IMR-90 (cell line): ENCODE results near the gene TPO. TPM values are rescaled to one million over a fixed set of nuclear protein-coding genes. Genes with fewer than 3 reads are reported as not detected.

ENCODE experiments used
- ATAC-seq: fragments of 200-7000 bp; cut with Tn5 transposase; 2 replicates; pipeline ENCODE4 v1.9.1; 2020; ENCODE audit warnings: low read depth, mild to moderate bottlenecking, moderate library complexity
- BruUV-seq: library from RNA; stranded (reverse); fragments of 400-500 nt; replicated peaks from 2 replicates; lab custom pipeline; 2021; lab: Mats Ljungman, UMichigan
- CTCF ChIA-PET: fragments of 300-600 bp; formaldehyde crosslinking; extraction: SDS; loops from one replicate; lab custom pipeline; 2021; ENCODE audit warnings: antibody characterized with exemption; lab: Yijun Ruan, JAX
- POLR2A ChIA-PET: fragments of 300-600 bp; sonication (Branson Sonifier 250); formaldehyde crosslinking; loops from one replicate; lab custom pipeline; 2022; ENCODE audit warnings: antibody characterized with exemption; ENCODE audit not compliant: unreplicated experiment; lab: Charles Lee
- DNase-seq: peaks from one replicate; pipeline ENCODE4 v3.0.0; 2013
- H2AFZ ChIP-seq: replicated peaks from 2 replicates; pipeline ENCODE3; 2013; ENCODE audit warnings: low read length, mild to moderate bottlenecking; ENCODE audit not compliant: poor library complexity
- H2AK5ac ChIP-seq: 2 replicates; pipeline ENCODE4 v1.6.1; 2013; ENCODE audit warnings: low read depth, low read length, inconsistent platforms
- H2AK9ac ChIP-seq: replicated peaks from 2 replicates; pipeline ENCODE3; 2013; ENCODE audit warnings: mild to moderate bottlenecking, low read depth, low read length, moderate library complexity; ENCODE audit not compliant: poor library complexity
- H2BK120ac ChIP-seq: 2 replicates; pipeline ENCODE4 v1.6.1; 2013; ENCODE audit warnings: low read depth, low read length, inconsistent platforms
- H2BK15ac ChIP-seq: 3 replicates; pipeline ENCODE4 v1.6.1; 2013; ENCODE audit warnings: low read depth, low read length, inconsistent platforms
- H2BK20ac ChIP-seq: 2 replicates; pipeline ENCODE4 v1.6.1; 2013; ENCODE audit warnings: low read depth, mild to moderate bottlenecking, inconsistent platforms, low read length, moderate library complexity
- H2BK5ac ChIP-seq: 2 replicates; pipeline ENCODE4 v1.6.1; 2013; ENCODE audit warnings: mild to moderate bottlenecking, low read depth, low read length, inconsistent platforms; ENCODE audit not compliant: poor library complexity, severe bottlenecking
- H3K14ac ChIP-seq: replicated peaks from 2 replicates; pipeline ENCODE4 v1.6.1; 2013; ENCODE audit warnings: low read depth, low read length, inconsistent platforms
- H3K18ac ChIP-seq: 2 replicates; pipeline ENCODE4 v1.6.1; 2013; ENCODE audit warnings: low read depth, low read length, control low read depth
- H3K23ac ChIP-seq: 2 replicates; pipeline ENCODE4 v1.6.1; 2013; ENCODE audit warnings: low read depth, low read length, inconsistent platforms
- H3K27ac ChIP-seq: 2 replicates; pipeline ENCODE4 v1.5.1; 2013; ENCODE audit warnings: mild to moderate bottlenecking, control low read depth, low read length; ENCODE audit not compliant: insufficient read depth
- H3K27me3 ChIP-seq: 2 replicates; pipeline ENCODE4 v1.6.1; 2013; ENCODE audit warnings: low read length; ENCODE audit not compliant: control insufficient read depth, insufficient read depth
- H3K36me3 ChIP-seq: 2 replicates; pipeline ENCODE4 v1.6.1; 2013; ENCODE audit warnings: low read length, mixed read lengths; ENCODE audit not compliant: control insufficient read depth, insufficient read depth
- H3K4ac ChIP-seq: 2 replicates; pipeline ENCODE4 v1.6.1; 2013; ENCODE audit warnings: low read depth, low read length, inconsistent platforms
- H3K4me1 ChIP-seq: 2 replicates; pipeline ENCODE4 v1.6.1; 2013; ENCODE audit warnings: low read length, mixed read lengths; ENCODE audit not compliant: control insufficient read depth, insufficient read depth
- H3K4me2 ChIP-seq: 2 replicates; pipeline ENCODE4 v1.6.1; 2013; ENCODE audit warnings: low read depth, mild to moderate bottlenecking, control low read depth, low read length, moderate library complexity
- H3K4me3 ChIP-seq: 2 replicates; pipeline ENCODE4 v1.5.1; 2013; ENCODE audit warnings: low read depth, mild to moderate bottlenecking, control low read depth, low read length, moderate library complexity; ENCODE audit not compliant: insufficient read depth
- H3K56ac ChIP-seq: 2 replicates; pipeline ENCODE4 v1.6.1; 2013; ENCODE audit warnings: low read length, inconsistent platforms; ENCODE audit not compliant: insufficient read depth; ENCODE audit errors: extremely low read depth
- H3K79me1 ChIP-seq, 2 experiments: 2 replicates each; pipeline ENCODE4 v1.6.1; 2013; ENCODE audit warnings: low read length in 2 of 2, inconsistent platforms in 1 of 2, low read depth in 1 of 2
- H3K9ac ChIP-seq: 2 replicates; pipeline ENCODE4 v1.6.1; 2013; ENCODE audit warnings: low read depth, low read length, control low read depth
- H3K9me1 ChIP-seq: 2 replicates; pipeline ENCODE4 v1.6.1; 2013; ENCODE audit warnings: low read length, inconsistent platforms; ENCODE audit not compliant: insufficient read depth
- H3K9me3 ChIP-seq: 2 replicates; pipeline ENCODE4 v1.6.1; 2013; ENCODE audit warnings: low read length; ENCODE audit not compliant: control insufficient read depth, insufficient read depth
- H4K20me1 ChIP-seq: 2 replicates; pipeline ENCODE4 v1.6.1; 2013; ENCODE audit warnings: low read length, inconsistent platforms; ENCODE audit not compliant: insufficient read depth
- H4K5ac ChIP-seq: 2 replicates; pipeline ENCODE4 v1.6.1; 2013; ENCODE audit warnings: mild to moderate bottlenecking, low read depth, low read length, control low read depth
- H4K8ac ChIP-seq, 2 experiments: 2 replicates each; pipeline ENCODE4 v1.6.1; 2013; ENCODE audit warnings: low read depth in 2 of 2, low read length in 2 of 2, control low read depth in 1 of 2, inconsistent platforms in 1 of 2
- H4K91ac ChIP-seq: 2 replicates; pipeline ENCODE4 v1.6.1; 2013; ENCODE audit warnings: low read depth, low read length, inconsistent platforms; ENCODE audit not compliant: insufficient read depth
- BHLHE40 ChIP-seq: fragments of 150-350 bp; IDR thresholded peaks from 2 replicates; pipeline ENCODE4 v1.6.1; 2016; ENCODE audit warnings: mild to moderate bottlenecking, low read depth, low read length
- CEBPB ChIP-seq: IDR thresholded peaks from 2 replicates; pipeline ENCODE4 v1.6.1; 2012; ENCODE audit warnings: low read depth, low read length, improper control_type of control experiment
- CHD1 ChIP-seq: IDR thresholded peaks from 2 replicates; pipeline ENCODE4 v1.6.1; 2012; ENCODE audit warnings: low read depth, low read length, improper control_type of control experiment
- CTCF ChIP-seq: conservative IDR thresholded peaks from 2 replicates; pipeline ENCODE4 v1.5.1; 2012; ENCODE audit warnings: mild to moderate bottlenecking, low read depth, low read length, improper control_type of control experiment
- FOS ChIP-seq: fragments of 150-350 bp; IDR thresholded peaks from 2 replicates; pipeline ENCODE4 v1.6.1; 2016; ENCODE audit warnings: low read depth, low read length
- MAZ ChIP-seq: IDR thresholded peaks from 2 replicates; pipeline ENCODE4 v1.6.1; 2012; ENCODE audit warnings: low read depth, mild to moderate bottlenecking, low read length, improper control_type of control experiment, moderate library complexity, borderline replicate concordance
- MXI1 ChIP-seq: IDR thresholded peaks from 2 replicates; pipeline ENCODE4 v1.6.1; 2012; ENCODE audit warnings: low read depth, mild to moderate bottlenecking, low read length, moderate library complexity, borderline replicate concordance
- NFE2L2 ChIP-seq: fragments of 150-350 bp; IDR thresholded peaks from 2 replicates; pipeline ENCODE4 v1.6.1; 2016; ENCODE audit warnings: low read depth, mild to moderate bottlenecking, low read length
- POLR2A ChIP-seq: IDR thresholded peaks from 2 replicates; pipeline ENCODE4 v1.6.1; 2012; ENCODE audit warnings: mild to moderate bottlenecking, low read depth, low read length
- RAD21 ChIP-seq: IDR thresholded peaks from 2 replicates; pipeline ENCODE4 v1.6.1; 2012; ENCODE audit warnings: low read length, improper control_type of control experiment
- RFX5 ChIP-seq: IDR thresholded peaks from 2 replicates; pipeline ENCODE4 v1.8.0; 2012; ENCODE audit warnings: low read depth, mild to moderate bottlenecking, low read length, moderate library complexity
- SMC3 ChIP-seq: fragments of 150-350 bp; IDR thresholded peaks from 2 replicates; pipeline ENCODE4 v1.6.1; 2016; ENCODE audit warnings: low read depth, mild to moderate bottlenecking, antibody characterized with exemption, low read length, moderate library complexity
- USF2 ChIP-seq: fragments of 150-350 bp; IDR thresholded peaks from 2 replicates; pipeline ENCODE4 v1.6.1; 2017; ENCODE audit warnings: mild to moderate bottlenecking, antibody characterized with exemption, low read length, low read depth
- WGBS, 2 experiments: methylation state at CpG; one replicate each; pipeline versions ENCODE4 v1.1.5 to v1.1.7; 2013; ENCODE audit warnings: missing lambda C conversion rate in 2 of 2; ENCODE audit not compliant: insufficient read length in 1 of 2; ENCODE audit errors: extremely low coverage in 2 of 2; 5-methylcytosine and 5-hydroxymethylcytosine counted together
- dilution Hi-C: fragments of 300-500 bp; cut with HindIII; formaldehyde crosslinking; loops from one replicate; pipeline ENCODE4 v1.14.3; 2018; ENCODE audit warnings: low sequenced_read_pairs; ENCODE audit not compliant: unreplicated experiment
- in situ Hi-C: fragments of 300-500 bp; cut with MboI; formaldehyde crosslinking; loops from 3 replicates; pipeline ENCODE4 v1.14.3; 2019; ENCODE audit warnings: low sequenced_read_pairs, inconsistent platforms, mixed read lengths
- intact Hi-C: fragments of 100-400 bp; cut with micrococcal nuclease; formaldehyde crosslinking; loops from 2 replicates; pipeline ENCODE4 v1.10.0; 2022
- polyA plus RNA-seq, 3 experiments: library from polyadenylated mRNA; depleted of rRNA; stranded (reverse); fragments of >200 nt; gene quantifications; 2 replicates each; pipeline ENCODE4 v1.2.3, GENCODE V29; 2012; ENCODE audit warnings: low replicate concordance in 1 of 3
- total RNA-seq: library from RNA; depleted of rRNA; stranded (reverse); fragments of >200 nt; gene quantifications from 2 replicates; pipeline ENCODE4 v1.2.3, GENCODE V29; 2012

Gene TPO
- total and polyA plus RNA-seq, 2 of the 4 experiments (the other 2 are of a cell fraction), result not detected

GRCh38 chr2:1406434-1406833 is 6.8 kb upstream of the TPO start:
- Histone ChIP-seq H3K79me1 (no peaks in the 10 kb centered on the region), H2BK20ac (no peak overlapping the region), H3K18ac (no peak overlapping the region), H3K4me1 (no peaks in the 10 kb centered on the region), H3K4ac (no peak overlapping the region), H2BK120ac (no peak overlapping the region), H3K9me1 (no peaks in the 10 kb centered on the region), H3K9ac (no peak overlapping the region), H3K56ac (no peak overlapping the region), H2BK5ac (no peak overlapping the region), H2AK9ac (no peak overlapping the region), H4K8ac (no peak overlapping the region), H3K36me3 (no peaks in the 10 kb centered on the region), H3K27ac (no peak overlapping the region), H3K4me3 (no peak overlapping the region), H4K91ac (no peak overlapping the region), H2AFZ (no peak overlapping the region), H3K14ac (no peak overlapping the region), H4K20me1 (no peaks in the 10 kb centered on the region), H3K27me3 (no peaks in the 10 kb centered on the region), H3K4me2 (no peak overlapping the region), H2BK15ac (no peak overlapping the region), H2AK5ac (no peak overlapping the region), H3K9me3 (peaks cover 22% of the 10 kb centered on the region), H4K5ac (no peak overlapping the region), H3K23ac (no peak overlapping the region)
- in situ Hi-C loops, result no loop called here
- dilution Hi-C loops, result no loop called here
- ATAC-seq, result no peak
- no TSS peak for BruUV-seq
- ChIA-PET CTCF (no interaction called here), POLR2A (no interaction called here)
- intact Hi-C loops, result no loop called here
- DNase-seq, result no peak
- 10% methylated on average over 2 of the region's 2 CpGs; no CpG with 5 or more reads in 1 of the 2 experiments for WGBS, 2 experiments
- TF ChIP-seq MAZ (no peak), CTCF (no peak), POLR2A (no peak), SMC3 (no peak), USF2 (no peak), CHD1 (no peak), BHLHE40 (no peak), RFX5 (no peak), FOS (no peak), RAD21 (no peak), MXI1 (no peak), CEBPB (no peak), NFE2L2 (no peak)
